Esophagus (tissue), 2 donors: Measurements from ENCODE around the gene EGLN3. TPM values are rescaled to one million over a fixed set of nuclear protein-coding genes. Genes with fewer than 3 reads are reported as not detected.
A peak's percentile ranks its signal among the peaks of the same experiment; 100 is the strongest.

Experiments
- H3K27ac ChIP-seq, 2 donors: one replicate each; pipeline ENCODE4 v1.5.1; 2013; ENCODE audit warnings: low read depth in 2 of 2, mild to moderate bottlenecking in 2 of 2, inconsistent platforms in 1 of 2, low read length in 1 of 2, moderate library complexity in 1 of 2
- H3K27me3 ChIP-seq, 2 donors: one replicate each; pipeline ENCODE4 v1.6.1; 2013; ENCODE audit warnings: low read length in 2 of 2, control low read depth in 1 of 2, mild to moderate bottlenecking in 1 of 2; ENCODE audit not compliant: insufficient read depth in 2 of 2, control insufficient read depth in 1 of 2
- H3K36me3 ChIP-seq, 2 donors: one replicate each; pipeline ENCODE4 v1.6.1; 2013; ENCODE audit warnings: low read length in 1 of 2; ENCODE audit not compliant: control insufficient read depth in 2 of 2, insufficient read depth in 2 of 2
- H3K4me1 ChIP-seq, 2 donors: one replicate each; pipeline ENCODE4 v1.6.1; 2013; ENCODE audit warnings: low read length in 1 of 2; ENCODE audit not compliant: control insufficient read depth in 2 of 2, insufficient read depth in 2 of 2
- H3K4me3 ChIP-seq, 2 donors: one replicate each; pipeline ENCODE4 v1.5.1; 2013; ENCODE audit warnings: low read length in 2 of 2, mild to moderate bottlenecking in 2 of 2, low read depth in 1 of 2, moderate library complexity in 1 of 2
- H3K9me3 ChIP-seq, 2 donors: one replicate each; pipeline ENCODE4 v1.6.1; 2013; ENCODE audit warnings: mild to moderate bottlenecking in 2 of 2, low read depth in 1 of 2, low read length in 1 of 2, moderate library complexity in 1 of 2; ENCODE audit not compliant: control insufficient read depth in 2 of 2, insufficient read depth in 1 of 2
- WGBS, 2 donors: extraction: QIAGEN DNeasy Blood & Tissue Kit; methylation state at CpG; one replicate each; pipeline ENCODE4 v1.1.7; 2013; 5-methylcytosine and 5-hydroxymethylcytosine counted together
- polyA plus RNA-seq, 2 donors: library from polyadenylated mRNA; stranded (reverse); fragments of 200-250 nt; gene quantifications; one replicate each; pipeline ENCODE4 v1.2.3, GENCODE V29; 2013
- donor health status: healthy with polysubstance abuse.
- donor health status: Bipolar disorder and iron deficiency.

Gene EGLN3
- 10 to 100 TPM; 18.2 to 41.1 TPM for polyA plus RNA-seq

GRCh38 chr14:33950320-33951182 is at the start of gene EGLN3:
TSS of gene EGLN3 (minus strand) at chr14:33951074. CDS start at chr14:33950752, 322 bp downstream.
- Histone ChIP-seq H3K4me1 (no peaks in the 10 kb centered on the region), H3K9me3 (peaks cover 0 to 3% of the 10 kb centered on the region in 2 donors), H3K36me3 (no peaks in the 10 kb centered on the region), H3K27me3 (no peaks in the 10 kb centered on the region), H3K4me3 (peak within 1 kb of the TSS; percentile 50 to 61), H3K27ac (peak within 1 kb of the TSS; percentile 66 to 67)
- WGBS, 2 donors, result 1 to 2% methylated on average over 89 to 91 of the region's 91 CpGs

DNA sequence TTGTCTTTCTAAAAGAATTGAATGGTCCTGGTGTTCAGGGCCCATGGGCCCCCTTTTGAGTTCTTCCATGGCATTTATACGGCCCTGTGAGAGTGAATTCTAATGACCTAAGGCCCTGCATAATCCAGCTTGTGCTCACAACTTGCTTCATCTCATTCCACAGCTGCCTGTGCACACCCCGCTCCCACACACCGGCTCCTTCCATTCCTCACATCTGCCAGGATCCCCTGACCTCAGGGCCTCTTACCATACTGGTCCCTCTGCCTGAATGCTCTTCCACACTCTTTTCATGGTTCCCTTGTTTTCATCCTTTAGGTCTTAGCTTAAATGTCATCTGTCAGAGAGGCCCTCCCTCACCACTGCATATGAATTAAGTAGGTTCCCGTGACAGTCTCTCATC is 49.5 kb upstream of the EGLN3 start:
- Histone ChIP-seq H3K27ac (no peak overlapping the region), H3K27me3 (no peaks in the 10 kb centered on the region), H3K4me3 (no peak overlapping the region), H3K9me3 (no peaks in the 10 kb centered on the region), H3K36me3 (no peaks in the 10 kb centered on the region), H3K4me1 (no peaks in the 10 kb centered on the region)
- 87 to 88% methylated on average over 4 of the region's 4 CpGs for WGBS, 2 donors

- H3K9me3 ChIP-seq, result no peaks in the 10 kb centered on the region
- no peak overlapping the region for H3K27ac ChIP-seq
- no peaks in the 10 kb centered on the region for H3K4me1 ChIP-seq
- no peaks in the 10 kb centered on the region for H3K27me3 ChIP-seq
- H3K4me3 ChIP-seq, result no peak overlapping the region
- WGBS, 2 donors, result 83 to 87% methylated on average over 3 of the region's 3 CpGs
- H3K36me3 ChIP-seq, result no peaks in the 10 kb centered on the region
These were observed 49.0 kb upstream of the EGLN3 start for GRCh38 chr14:33999771-34000291.

DNA sequence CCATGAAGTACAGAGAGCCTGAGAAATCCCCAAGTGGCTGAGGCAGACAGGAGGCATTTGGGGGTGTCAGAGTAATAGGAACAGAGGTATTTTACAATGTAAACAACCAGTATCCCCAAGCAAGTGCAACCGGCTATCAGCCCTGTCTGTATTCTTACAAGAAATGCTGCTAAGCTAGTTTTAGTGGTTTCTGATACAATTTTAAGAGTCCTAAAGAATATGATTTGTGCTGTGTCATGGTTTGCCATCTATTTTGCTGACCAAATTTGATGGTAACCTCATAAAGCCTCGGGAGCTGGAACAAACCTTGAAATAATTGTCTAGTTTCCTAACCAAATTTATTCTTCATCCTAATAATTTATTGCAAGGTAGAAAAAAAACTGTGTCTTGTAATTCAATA is 46.7 kb upstream of the EGLN3 start:
- no peaks in the 10 kb centered on the region for H3K4me1 ChIP-seq
- no peaks in the 10 kb centered on the region for H3K9me3 ChIP-seq
- WGBS, 2 donors, result 75 to 82% methylated on average over 2 of the region's 2 CpGs

DNA sequence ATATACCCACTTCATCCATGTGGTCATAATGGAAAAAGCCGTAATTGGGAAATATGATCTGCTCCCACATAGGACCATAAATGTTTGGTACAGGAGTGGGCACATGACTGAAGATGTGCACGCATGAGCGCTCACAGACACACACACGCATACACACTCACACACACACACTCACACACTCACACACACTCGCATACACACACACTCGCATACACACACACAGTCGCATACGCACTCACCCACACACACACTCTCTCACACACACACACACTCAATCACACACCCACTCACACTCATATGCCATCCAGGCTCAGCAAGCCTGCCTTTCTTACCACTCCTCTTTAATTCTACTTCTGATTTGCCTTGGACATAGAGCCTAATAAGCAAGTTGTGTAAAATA is 45.6 kb upstream of the EGLN3 start:
- Histone ChIP-seq H3K27ac (no peak overlapping the region), H3K9me3 (no peaks in the 10 kb centered on the region), H3K36me3 (no peaks in the 10 kb centered on the region), H3K27me3 (no peaks in the 10 kb centered on the region), H3K4me1 (no peaks in the 10 kb centered on the region), H3K4me3 (no peak overlapping the region)
- WGBS, 2 donors, result 95 to 98% methylated on average over 8 of the region's 8 CpGs

More for the DNA sequence above, 46.7 kb upstream of the EGLN3 start:
- Histone ChIP-seq H3K36me3 (no peaks in the 10 kb centered on the region), H3K4me3 (no peak overlapping the region), H3K27ac (no peak overlapping the region), H3K27me3 (no peaks in the 10 kb centered on the region)

- Histone ChIP-seq H3K4me1 (no peaks in the 10 kb centered on the region), H3K27me3 (no peaks in the 10 kb centered on the region), H3K9me3 (no peaks in the 10 kb centered on the region), H3K27ac (no peak overlapping the region), H3K36me3 (no peaks in the 10 kb centered on the region), H3K4me3 (no peak overlapping the region)
- 73 to 82% methylated on average over 1 of the region's 1 CpG for WGBS, 2 donors
These were observed 42.4 kb upstream of the EGLN3 start for GRCh38 chr14:33993246-33993645.

- H3K36me3 ChIP-seq, result no peaks in the 10 kb centered on the region
- H3K27me3 ChIP-seq, result no peaks in the 10 kb centered on the region
- no peaks in the 10 kb centered on the region for H3K9me3 ChIP-seq
- no peak overlapping the region for H3K27ac ChIP-seq
- no peak overlapping the region for H3K4me3 ChIP-seq
- no peaks in the 10 kb centered on the region for H3K4me1 ChIP-seq
- WGBS, 2 donors, result 83 to 90% methylated on average over 3 of the region's 3 CpGs
These were observed 41.6 kb upstream of the EGLN3 start for GRCh38 chr14:33992274-33993007.

GRCh38 chr14:33990790-33991189 is 39.9 kb upstream of the EGLN3 start:
- no peak overlapping the region for H3K27ac ChIP-seq
- H3K4me1 ChIP-seq, result no peaks in the 10 kb centered on the region
- 95 to 97% methylated on average over 1 of the region's 1 CpG for WGBS, 2 donors
- no peaks in the 10 kb centered on the region for H3K36me3 ChIP-seq
- no peak overlapping the region for H3K4me3 ChIP-seq
- H3K27me3 ChIP-seq, result no peaks in the 10 kb centered on the region
- no peaks in the 10 kb centered on the region for H3K9me3 ChIP-seq

DNA sequence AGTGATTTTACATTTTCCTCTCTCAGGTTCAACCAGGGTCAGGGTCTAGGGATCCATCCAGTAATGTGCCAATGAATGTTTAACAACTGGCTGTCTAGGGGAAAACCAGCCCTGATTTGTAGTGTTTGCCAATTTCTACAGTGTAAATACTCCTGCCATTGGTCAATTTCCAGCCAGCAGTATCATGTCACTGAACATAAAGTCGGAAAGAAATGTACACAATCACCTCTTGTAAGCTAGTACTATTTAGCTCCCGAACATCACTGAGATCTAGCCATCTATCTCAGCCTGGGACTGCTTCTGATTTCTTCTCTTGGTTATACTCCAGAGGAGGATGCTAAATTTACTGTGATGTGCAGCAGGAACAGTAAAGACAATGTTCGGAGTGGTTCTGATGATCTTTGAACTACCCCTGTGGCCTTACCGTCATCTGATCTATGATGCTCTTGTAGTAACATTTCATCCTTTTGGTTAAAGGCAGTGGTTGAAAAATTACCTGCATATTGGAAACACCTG is 36.7 kb upstream of the EGLN3 start:
- Histone ChIP-seq H3K4me1 (no peaks in the 10 kb centered on the region), H3K9me3 (no peaks in the 10 kb centered on the region), H3K36me3 (no peaks in the 10 kb centered on the region), H3K4me3 (no peak overlapping the region), H3K27me3 (no peaks in the 10 kb centered on the region), H3K27ac (no peak overlapping the region)
- WGBS, 2 donors, result 75 to 80% methylated on average over 4 of the region's 4 CpGs
